GM18517 (cell line): ENCODE measurements around the gene STX19.
"Not testable (repeated sequence)": the region's sequence is repeated elsewhere in the genome, so short reads cannot be mapped to it uniquely, and the experiment has no call there.

Experiments
- ATAC-seq: cut with Tn5 transposase; IDR thresholded peaks from one replicate; pipeline ENCODE4 v1.9.1; 2021; ENCODE audit warnings: mild to moderate bottlenecking, moderate library complexity; ENCODE audit not compliant: unreplicated experiment

The STX19 gene, protein sequence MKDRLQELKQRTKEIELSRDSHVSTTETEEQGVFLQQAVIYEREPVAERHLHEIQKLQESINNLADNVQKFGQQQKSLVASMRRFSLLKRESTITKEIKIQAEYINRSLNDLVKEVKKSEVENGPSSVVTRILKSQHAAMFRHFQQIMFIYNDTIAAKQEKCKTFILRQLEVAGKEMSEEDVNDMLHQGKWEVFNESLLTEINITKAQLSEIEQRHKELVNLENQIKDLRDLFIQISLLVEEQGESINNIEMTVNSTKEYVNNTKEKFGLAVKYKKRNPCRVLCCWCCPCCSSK

DNA sequence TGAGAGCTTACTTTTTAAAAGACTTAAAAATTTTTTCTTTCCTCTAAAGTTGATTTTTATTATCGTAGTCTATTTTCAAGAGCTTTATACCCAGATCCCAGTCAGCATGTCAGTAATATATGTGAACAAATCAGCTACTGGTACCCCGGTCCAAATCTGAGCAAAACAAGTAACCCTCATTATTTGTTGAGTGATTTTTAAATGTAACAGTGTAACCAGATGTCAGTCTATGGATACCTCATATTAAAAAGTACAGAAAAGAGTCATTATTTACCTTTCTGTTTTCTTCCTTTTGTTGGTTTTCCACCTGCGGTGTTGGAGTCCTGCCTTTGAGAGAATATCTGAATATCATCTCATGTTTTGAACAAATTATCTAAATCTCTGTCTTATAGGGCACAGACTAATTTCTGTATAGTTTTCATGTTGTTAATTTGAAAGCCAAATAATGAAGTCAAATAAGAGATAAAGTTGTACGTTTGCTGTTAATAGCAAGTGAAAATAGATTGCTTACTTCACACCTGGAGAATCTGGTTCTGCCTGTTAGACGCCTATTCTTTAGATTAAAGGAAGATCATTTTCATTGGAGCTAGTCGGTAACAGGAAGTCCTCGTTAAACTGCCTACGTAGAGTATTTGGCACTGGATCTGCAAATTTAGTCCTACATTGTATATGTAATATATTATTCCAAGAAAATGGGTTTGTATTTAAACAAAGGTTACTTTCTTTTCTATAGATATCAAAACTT lies at the start of gene STX19:
TSS of gene STX19 (minus strand) at position 505 of the 745 bp plus-strand sequence. CDS start 13,328 bp downstream, outside the sequence.
- ATAC-seq, result no peak

DNA sequence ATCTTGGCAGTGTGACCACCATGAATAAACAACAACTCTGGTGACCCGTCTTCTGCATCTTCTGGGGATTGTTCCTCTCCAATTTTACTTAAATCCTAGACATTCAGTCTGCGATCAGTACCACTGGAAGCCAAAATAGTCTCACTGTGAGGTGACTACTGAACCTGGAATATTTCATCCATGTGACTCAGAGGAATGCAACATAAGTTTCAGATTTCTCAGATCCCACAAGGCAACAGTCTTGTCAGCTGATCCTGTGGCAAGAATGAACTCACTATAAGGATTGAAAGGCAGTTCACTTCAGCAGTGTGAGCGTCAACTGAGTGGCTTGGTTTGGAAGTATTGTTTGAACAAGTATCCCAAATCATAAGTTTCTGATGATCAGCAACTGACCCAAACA lies 47.7 kb upstream of the STX19 start:
- no peak for ATAC-seq

DNA sequence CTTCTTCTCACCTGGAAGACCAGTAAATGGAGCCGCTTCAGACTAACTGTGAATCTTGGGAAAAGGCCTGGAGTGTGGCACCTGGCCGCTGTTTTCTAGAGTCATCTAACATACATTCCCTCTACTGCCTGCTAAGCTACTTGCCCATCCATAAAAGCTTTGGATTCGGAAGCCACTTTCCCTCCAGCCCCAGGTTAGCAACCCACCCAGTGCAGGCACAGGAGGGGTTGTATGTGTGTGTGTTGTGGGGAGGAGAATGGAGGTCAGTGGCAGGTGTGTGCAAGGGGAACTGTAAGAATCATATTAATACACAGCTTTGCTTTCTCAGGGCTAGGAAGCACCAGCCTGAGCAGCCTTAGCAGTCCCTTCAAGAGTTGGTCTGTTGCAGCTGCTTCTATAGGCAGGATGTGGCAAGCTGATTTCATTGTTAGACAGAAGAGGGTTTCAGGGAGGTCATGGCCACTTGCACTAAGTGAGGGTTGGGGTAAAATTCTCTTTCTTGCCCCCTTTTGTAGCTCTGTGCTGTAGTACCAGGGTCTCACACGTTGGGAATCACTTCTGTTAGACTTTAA lies 43.4 kb upstream of the STX19 start:
- peak; percentile 68 for ATAC-seq

DNA sequence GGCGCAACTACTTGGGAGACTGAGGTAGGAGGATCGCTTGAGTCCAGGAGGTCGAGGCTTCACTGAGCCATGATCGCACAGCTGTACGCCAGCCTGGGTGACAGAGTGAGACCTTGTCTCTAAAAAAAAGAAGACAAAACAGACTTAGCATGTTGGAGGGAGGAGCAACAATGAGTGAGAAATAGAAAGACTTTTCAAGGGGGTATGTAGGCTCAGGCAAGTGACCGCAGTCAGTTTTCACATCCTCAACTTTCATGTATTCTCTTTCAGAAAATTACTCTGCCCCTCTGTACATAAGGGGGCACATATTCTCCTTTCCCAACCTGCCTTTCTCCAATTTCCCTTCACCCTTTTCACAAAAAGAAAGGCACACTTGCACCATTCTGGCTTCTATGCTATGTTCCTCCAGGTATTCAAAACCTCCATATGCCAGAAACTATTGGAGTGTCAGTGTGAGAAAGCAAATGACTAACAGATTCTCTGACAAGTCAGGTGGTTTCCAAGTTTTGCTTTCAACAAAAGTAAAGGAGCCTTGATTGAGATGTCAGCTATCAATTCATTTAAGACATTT lies 42.0 kb upstream of the STX19 start:
- ATAC-seq, result no peak

DNA sequence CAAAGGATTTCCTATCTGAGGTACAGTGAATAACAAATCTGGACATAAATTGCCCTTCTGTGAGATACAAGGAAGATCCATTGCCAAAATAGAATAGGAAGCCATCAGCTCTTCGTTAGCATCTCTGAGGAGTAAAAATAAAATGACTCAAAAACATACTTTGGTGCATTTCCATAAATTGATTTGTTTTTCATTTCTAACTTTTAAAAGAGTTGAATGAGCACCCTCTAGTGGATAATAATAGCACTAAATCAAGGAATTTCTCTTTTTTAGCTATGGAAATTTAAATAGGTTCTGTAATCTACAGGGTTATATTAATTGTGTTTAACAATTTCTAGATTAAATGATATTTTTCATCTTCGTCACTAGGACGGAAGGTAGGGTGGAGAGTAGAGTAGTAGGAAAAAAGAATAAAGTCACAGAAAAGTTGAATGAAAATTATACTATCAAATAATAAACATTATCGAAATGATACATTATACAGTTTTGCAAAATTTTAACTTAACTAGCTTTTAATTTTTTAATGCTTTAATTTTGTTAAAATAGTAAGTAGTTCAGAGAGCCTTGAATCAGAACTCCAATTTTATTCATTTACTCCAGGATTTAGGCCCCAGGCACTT lies 40.9 kb upstream of the STX19 start:
- ATAC-seq, result no peak

DNA sequence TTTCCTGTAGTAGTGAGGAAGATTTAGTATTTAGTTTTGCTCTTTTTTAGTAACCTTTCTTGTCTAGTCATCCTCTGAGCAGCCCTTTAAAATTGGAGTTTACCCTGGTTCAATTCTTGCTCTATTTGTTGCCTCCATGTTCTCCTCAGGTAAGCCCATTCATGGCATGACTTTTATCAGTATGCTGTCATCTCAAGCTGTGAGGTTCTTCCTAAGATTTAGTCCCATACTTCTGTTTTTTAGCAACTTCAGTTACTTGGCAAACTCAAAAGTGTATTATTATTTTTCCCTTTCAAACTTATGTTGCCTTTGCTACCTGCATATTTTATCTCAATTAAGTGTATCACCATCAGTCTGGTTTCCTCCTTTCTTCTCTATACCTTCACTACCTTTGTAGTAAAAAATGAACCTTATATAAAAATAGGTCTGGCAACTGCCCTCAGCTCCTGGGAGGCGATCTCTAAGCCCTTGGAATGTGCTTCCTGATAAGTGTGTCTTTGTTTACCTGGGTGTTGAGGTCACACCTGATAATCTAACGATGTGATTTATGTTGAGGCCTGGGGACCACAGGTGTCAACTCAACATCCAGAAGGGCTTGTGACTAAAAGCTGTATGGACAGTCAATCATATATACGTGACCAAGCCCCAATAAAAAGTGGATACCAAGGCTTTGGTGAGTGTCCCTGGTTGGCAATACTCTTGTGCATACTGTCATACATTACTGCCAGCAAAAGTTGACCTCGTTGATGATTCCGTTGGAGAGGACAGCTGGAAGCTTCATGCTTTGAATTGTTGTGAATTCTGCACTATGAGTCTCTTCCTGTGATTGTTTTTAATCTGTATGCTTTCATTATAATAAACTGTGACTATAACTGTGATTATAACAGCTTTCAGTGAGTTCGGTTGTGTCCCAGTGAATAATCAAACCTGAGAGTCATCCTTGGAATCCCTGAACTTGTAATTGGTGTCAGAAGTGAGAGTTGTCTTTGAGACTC lies 38.4 kb upstream of the STX19 start:
- ATAC-seq, result no peak

DNA sequence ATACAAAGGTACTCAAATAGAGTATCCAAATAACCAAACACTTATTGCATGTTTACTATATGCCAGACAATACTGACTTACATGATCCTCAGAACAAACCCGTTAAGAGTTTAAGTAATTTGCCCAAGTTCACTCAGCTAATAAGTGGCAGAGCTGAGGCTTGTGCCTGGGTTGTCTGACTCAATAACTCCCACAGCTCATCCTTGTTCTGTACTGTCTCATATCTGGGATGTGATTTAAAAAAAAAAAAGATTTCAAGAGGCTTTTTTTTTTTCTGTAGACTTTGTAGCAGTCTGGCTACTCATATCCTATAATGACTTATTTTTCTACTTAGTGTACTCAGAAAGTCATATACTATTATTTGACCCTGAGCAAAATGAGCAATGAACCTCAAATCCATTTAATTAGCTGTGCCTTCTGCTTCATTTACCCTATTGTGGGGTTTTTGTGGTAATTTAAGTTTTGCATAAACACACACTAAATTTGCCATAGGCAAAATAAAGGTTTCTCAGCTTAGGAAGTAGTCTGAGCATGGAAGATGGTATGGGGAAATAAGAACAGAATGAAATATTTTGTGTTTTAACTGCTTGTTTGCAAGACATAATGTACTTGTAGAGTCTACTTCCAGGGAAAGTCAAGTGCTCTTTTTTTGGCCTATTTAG lies 37.6 kb upstream of the STX19 start:
- no peak for ATAC-seq

DNA sequence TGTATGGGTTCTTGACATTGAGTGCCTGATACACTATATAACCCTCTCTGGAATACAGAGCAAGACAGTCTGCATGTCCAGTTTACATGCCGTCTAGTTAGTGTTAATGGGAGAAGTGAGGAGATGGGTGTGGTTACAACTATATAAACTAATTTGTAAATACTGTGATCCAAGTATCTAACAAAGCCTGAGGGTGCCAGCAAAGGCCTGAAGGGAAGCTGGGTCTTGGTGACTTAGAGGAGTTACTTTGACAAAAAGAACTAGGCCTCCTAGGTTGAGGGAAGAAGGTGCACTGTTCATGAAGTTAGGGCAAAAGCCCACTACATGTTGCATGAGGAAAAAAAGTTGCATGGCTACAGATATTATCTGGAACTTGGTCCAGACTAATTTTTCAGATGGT lies 36.7 kb upstream of the STX19 start:
- ATAC-seq, result no peak

DNA sequence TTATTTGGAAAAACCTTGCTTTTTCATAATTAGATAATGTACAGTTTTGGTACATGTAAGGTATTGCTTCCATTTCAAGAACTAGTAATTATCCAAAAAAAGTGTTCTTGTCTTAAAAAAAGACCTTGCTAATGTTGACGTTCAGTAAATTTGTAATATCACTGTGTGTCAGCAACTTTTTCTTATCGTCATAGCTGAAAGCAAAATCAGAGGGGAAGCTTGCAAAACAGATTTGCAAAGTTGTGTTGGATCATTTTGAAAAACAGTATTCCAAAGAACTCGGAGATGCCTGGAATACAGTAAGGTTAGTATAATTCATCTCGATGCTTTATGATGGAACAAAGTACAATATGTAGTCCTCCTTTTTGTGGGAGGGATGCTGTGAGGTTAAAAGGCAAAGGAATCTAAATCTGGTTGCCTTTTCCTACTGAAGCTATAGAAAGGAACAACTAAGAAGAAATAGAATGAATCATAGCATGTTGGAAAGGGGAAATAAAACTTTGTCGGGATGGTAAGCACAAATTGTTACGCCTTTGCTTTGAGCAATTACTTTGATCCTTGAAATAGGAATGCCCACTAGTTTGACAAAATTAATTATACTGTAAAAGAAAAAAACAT lies 36.0 kb upstream of the STX19 start:
- no peak for ATAC-seq

DNA sequence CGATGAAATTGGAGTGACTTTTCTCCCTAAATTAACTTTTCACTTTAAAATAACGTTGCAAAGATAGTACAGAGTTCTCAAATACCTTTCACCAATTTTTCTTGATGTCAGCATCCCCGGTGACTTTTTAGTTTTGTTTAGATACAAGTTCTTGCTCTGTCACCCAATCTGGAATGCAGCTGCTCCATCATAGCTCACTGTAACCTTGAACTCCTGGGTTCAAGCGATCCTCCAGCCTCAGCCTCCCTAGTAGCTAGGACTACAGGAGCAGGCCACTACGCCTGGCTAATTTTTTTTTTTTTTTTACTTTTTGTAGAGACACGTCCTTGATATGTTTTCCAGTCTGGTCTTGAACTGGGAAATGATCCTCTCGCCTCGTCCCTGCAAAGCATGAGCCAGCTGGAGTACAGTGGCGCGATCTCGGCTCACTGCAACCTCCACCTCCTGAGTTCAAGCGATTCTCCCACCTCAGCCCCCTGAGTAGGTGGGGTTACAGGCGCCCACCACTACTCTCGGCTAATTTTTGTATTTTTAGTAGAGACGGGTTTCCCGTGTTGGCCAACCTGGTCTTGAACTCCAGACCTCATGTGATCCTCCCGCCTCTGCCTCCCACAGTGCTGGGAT lies 35.2 kb upstream of the STX19 start:
- ATAC-seq, result no peak

DNA sequence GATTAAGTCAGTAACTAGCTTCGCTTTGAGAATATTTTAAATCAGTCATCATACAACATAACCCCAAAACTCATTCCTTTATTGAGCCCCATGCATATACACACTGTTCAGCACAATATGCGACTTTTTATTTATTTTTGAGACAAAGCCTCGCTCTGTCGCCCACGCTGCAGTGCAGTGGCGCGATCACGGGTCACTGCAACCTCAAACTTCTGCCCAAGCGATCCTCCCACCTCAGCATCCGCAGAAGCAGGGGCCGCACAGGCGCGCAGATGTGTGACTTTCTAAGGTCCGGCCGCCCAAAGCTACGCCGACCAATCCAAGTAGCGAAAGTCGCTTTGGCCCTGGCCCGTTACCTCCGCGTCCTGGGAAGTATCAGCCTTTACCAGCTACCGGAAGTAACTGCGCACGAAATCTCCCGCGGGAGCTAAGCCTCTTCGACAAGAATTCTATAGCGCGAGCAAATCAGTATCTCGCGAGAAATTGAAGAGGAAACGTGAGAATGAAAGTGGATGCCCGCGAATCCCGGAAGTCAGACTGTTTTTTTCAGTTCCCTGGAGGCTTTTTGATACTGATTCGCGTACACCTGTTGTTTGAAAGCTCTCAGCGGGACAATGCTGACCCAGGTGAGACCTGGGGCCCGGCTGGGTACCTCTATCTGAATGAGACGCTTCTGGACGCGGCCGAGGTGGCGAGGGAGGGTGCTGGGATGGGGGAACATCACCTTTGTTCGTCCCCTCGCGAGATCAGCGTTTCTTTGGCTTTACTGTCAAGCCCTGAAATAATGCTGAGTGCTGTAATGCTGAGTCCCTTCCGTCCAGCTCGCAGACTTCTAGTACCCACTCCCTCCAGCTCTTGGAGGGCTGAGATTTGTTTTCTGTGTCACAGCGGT lies 34.4 kb upstream of the STX19 start, which contains the start of the genes DHFR2 and NSUN3:
TSS of gene DHFR2 (minus strand) at position 404 of the 892 bp plus-strand sequence. CDS start 1,405 bp downstream, outside the sequence.
TSS of gene NSUN3 (plus strand) at position 549 of the 892 bp plus-strand sequence. CDS start at position 615, 66 bp downstream.
- ATAC-seq, result peak; percentile 94

DNA sequence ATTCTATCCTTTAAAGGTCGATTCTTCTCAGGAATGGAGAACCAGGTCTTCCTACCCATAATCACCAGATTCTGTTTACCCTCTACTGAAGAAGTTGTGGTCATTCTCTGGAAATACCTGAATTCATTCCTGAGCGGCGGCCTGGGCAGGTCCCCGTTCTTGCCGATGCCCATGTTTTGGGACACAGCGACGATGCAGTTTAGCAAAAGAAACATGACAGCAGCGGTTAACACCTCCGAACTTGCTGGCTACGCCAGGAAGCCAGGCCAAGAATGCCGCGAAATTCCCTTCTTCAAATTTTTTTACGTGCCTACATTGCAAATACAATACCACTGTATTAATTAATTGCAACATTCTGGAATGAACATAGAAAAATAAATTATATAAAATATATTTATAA lies 32.9 kb upstream of the STX19 start:
- no peak for ATAC-seq

DNA sequence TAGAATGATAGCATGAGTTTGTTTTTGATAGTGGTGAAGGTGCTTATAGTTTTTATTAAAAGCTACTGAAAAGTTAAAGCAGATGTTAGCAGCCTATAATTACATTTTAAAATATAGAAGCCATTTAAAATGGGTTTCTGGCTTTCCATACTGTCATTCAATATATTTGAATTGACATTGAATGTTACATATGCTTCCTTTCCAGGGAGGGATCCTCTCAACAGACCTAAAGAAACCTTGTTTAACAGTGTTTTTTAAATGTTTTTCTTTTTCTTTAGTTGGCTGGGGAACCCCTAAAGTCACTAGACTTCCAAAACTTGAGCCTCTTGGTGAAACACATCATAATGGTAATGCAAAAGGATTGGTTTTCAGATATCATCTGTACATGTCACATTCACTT lies 22.1 kb upstream of the STX19 start:
- no peak for ATAC-seq

DNA sequence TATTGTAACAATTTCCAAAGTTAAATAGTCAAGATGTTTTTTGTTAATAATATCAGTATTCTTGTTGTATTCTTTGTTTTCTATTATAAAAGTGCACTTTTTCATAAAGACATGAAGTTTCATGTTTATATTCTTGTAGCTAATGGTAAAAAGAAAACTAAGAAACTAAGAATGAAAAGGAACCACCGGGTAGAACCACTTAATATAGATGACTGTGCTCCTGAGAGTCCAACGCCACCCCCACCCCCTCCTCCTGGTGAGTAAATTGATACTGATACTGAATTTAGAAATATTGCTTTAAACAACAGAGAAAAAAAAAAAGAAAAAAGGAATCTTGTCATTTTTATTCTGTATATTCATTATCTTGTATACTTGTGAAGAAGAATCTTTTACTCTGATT lies 20.9 kb upstream of the STX19 start:
- ATAC-seq, result no peak

DNA sequence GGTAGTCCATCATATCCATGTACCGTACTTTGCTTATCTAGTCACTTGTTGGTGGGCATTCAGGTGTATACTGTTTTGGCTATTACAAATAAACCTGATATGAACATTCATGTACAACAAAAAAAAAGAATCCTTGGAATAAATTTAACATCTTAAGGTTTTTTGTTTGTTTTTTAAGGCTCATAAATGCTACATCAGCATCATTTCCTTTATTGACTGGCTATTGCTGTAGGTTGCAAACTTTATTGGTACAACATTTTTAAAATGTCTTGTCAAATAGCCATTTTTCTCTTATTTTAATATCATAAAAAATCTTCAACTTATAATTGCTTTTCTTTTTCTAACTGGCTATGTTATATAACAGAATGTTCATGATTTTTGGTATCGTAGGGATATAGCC lies 18.1 kb upstream of the STX19 start:
- ATAC-seq, result no peak

DNA sequence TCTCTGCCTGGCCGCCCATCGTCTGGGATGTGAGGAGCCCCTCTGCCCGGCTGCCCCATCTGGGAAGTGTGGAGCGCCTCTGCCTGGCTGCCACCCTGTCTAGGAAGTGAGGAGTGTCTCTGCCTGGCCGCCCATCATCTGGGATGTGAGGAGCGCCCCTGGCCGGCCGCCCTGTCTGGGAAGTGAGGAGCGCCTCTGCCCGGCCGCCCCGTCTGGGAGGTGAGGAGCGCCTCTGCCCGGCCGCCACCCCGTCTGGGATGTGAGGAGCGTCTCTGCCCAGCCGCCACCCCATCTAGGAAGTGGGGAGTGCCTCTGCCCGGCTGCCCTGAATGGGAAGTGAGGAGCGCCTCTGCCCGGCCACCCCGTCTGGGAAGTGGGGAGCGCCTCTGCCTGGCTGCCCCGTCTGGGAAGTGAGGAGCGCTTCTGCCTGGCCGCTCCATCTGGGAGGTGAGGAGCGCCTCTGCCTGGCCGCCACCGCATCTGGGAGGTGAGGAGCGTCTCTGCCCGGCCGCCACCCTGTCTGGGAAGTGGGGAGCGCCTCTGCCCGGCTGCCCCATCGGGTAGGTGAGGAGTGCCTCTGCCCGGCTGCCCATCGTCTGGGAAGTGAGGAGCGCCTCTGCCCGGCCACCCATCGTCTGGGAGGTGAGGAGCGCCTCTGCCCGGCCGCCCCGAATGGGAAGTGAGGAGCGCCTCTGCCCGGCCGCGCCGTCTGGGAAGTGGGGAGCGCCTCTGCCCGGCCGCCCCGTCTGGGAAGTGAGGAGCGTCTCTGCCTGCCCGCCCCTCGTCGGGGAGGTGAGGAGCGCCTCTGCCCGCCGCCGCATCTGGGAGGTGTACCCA lies 15.9 kb upstream of the STX19 start:
- not testable (repeated sequence) for ATAC-seq

DNA sequence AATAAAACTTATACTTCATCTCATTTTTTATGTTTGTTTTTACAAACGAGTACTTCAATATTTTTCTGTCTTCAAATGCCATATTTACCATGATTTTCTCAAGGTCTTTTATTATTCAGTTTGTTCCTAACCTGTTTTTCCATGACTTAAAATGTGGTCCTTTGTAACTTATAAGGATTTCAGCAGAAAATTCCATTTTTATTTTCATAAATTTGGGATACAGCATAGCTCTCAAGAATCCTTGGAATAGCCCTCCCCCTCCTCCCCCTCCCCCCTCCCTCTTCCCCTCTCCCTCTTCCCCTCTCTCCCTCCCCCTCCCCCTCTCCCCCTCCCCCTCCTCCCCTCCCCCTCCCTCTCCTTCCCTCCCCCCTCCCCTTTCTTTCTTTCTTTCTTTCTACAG lies 14.9 kb upstream of the STX19 start:
- ATAC-seq, result no peak
